GM12875 (cell line): ENCODE results near the gene PLPP4.

ENCODE experiments used
- H3K4me3 ChIP-seq: one replicate; pipeline ENCODE4 v1.5.1; 2011; ENCODE audit warnings: low read depth, low read length, control low read depth
- TF ChIP-seq, protein P1 (sequence below): IDR thresholded peaks from 2 replicates; pipeline ENCODE4 v1.5.1; 2011; ENCODE audit warnings: low read depth, mild to moderate bottlenecking, control low read depth, inconsistent platforms, low read length, moderate library complexity, borderline replicate concordance; ENCODE audit not compliant: insufficient read depth

Gene PLPP4

DNA sequence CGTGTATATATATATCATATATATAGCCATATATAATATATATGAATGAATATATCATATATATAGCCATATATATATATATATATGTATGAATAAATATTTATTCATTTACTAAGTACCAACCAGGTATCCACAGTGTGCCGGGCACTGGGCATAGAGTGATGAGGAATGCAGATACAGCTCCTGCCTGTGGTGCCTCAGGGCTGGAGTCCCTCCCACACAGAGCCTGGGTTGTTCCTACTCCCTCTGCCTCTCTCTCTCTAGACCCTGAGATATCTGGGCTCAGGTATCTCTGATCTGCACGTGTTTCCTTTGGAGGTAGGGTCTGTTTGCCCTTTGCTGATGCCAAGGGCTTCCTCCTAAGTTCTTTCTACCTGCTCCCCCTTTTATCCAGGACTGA lies 1.4 kb upstream of the PLPP4 start:
- H3K4me3 ChIP-seq = no peak overlapping the region
- TF ChIP-seq, protein P1, sequence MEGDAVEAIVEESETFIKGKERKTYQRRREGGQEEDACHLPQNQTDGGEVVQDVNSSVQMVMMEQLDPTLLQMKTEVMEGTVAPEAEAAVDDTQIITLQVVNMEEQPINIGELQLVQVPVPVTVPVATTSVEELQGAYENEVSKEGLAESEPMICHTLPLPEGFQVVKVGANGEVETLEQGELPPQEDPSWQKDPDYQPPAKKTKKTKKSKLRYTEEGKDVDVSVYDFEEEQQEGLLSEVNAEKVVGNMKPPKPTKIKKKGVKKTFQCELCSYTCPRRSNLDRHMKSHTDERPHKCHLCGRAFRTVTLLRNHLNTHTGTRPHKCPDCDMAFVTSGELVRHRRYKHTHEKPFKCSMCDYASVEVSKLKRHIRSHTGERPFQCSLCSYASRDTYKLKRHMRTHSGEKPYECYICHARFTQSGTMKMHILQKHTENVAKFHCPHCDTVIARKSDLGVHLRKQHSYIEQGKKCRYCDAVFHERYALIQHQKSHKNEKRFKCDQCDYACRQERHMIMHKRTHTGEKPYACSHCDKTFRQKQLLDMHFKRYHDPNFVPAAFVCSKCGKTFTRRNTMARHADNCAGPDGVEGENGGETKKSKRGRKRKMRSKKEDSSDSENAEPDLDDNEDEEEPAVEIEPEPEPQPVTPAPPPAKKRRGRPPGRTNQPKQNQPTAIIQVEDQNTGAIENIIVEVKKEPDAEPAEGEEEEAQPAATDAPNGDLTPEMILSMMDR = no peak

DNA sequence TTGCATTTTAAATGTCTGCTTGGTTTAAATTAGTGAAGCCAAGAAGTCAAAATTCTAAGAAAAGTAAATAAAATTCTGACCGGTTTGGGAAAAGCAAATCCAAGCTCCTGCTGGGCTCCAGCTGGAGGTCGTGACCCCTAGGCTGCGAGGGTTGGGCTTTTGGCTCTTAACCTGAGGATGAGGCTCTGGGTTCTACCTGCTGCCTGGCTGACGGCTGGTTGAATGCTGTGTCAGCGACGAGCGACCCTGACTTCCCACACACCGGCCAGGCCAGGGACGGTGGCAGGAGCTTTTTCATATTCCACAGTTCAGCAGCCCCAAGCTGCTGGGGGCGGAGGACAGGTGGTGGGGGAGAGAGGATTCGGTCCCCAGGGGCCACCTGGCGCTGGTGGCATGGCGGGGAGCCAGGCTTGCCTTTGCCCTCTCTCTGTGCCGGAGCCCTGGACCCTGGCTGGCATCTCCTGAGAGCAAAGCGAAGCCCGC lies 843 bp upstream of the PLPP4 start:
- no peak overlapping the region for H3K4me3 ChIP-seq
- TF ChIP-seq, protein P1 = no peak

DNA sequence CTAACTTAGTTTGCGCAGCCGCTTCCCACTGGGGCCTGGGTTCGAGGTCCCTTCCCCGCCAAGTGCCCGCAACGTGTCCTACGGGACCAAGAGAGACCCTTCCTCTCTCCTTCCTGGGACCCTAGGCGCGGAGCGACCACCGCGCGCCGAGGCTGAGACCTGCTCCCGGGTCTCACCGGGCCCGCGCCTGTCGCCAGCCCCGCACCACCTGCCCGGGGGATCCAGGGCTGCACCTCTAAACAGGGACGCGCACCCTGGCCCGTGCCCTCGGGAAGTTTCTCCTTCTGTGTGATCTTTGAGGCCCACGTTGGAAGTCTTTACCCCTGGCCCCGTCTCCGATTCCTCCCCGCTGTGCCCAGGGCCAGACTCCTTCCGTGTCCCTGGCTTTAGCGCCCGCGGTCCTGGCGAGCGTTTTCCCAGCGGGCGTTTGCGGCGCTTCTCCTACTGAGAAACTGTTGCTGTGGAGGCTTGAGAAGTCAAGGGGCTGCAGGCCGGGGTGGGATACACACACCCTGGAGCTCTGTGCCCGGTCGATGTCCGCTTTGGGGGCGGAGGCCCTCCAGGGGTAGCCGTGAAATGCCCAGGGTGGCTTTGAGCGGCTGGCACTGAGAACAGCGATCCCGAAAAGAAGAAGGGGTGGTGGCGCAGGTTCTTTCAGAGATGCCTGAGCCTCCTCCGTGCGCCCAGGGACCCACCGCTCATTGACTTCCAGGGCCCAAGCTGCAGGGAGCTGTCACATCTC lies 575 bp downstream of the PLPP4 start:
- TF ChIP-seq, protein P1 = no peak
- H3K4me3 ChIP-seq = no peak overlapping the region

DNA sequence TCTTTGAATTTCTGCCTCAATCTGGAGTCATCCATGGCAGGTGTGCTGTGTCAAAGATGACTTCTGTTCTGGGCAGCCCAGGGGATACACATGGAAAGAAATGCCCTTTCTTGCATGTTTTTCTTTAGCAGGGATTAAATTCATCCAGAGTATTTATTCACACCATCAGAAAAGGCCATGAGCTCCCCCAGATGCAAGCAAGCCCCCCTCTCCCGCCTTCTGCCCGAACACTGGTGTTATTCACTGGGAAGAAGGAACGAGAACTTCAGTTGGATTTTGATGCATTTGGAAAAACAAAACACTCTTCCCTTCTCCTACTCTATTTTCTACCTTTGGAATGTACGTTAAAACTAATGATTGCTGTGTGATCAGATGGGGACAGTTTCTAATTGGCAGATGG lies 1.4 kb downstream of the PLPP4 start:
- H3K4me3 ChIP-seq = no peak overlapping the region
- TF ChIP-seq, protein P1 = no peak

DNA sequence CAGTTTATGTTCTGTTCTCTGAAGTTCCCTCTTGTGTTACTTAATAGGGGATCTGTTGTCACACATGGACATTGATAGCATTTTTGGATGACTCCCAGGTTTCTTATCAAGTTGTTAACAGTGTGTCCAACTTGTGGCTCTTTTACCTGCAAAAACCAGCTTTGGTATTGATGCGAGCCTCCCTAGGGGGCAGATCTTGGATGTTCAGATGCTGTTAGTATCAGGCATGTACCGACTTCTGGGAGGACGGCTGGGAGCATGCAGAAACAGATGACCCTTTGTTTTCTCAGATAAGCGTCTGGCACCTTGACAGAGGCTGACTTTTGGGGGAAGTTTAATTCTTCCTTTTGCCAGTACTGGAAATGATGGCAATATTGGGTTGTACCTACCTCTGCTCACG lies 2.2 kb downstream of the PLPP4 start:
- H3K4me3 ChIP-seq = no peak overlapping the region
- TF ChIP-seq, protein P1 = no peak

DNA sequence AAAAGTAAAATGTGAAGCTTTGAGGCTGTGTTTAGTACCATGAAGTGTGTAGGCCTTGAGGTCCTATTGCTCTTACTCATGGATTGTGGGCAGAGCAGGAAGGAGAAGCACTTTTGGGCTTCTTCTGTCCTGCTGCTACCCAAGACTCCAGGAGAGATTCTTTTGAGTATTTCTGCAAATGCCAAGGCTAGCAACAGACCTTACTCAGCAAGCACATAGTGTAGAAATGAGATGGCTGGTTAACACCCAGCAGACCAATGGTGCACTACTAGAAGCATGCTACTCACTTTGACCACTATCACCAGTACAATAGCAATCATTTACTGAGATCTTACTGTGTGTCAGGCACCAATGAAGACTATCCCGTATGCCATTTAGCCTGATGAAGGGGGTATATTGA lies 3.2 kb downstream of the PLPP4 start:
- TF ChIP-seq, protein P1 = no peak
- no peak overlapping the region for H3K4me3 ChIP-seq

DNA sequence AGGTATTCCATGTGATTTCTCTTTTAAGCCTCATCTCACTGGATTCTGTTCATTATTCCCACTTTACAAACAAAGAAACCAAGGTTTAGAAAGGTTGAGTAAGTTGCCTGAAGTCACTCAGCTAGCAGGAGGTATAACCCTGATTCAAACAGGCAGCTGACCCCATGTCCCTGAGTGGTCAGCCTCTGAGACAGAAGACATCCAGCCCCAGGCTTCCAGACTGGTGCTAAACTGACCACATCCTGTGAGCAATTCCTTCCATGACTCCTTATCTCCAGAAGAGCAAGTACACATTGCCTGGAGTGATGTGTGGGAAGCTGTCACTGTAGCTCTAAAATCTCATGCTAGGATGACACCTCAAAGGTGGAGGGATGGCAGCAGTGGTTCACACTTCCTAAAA lies 3.7 kb downstream of the PLPP4 start:
- TF ChIP-seq, protein P1 = no peak
- no peak overlapping the region for H3K4me3 ChIP-seq
